PC-3 (cell line): Measurements from ENCODE around the gene MXD1.

Experiments
- EZH2 ChIP-seq: fragments of 300-600 bp; sonication (generic); IDR thresholded peaks from one replicate; pipeline ENCODE4 v1.6.1; 2017; ENCODE audit warnings: antibody characterized with exemption, mild to moderate bottlenecking, low read length; ENCODE audit not compliant: unreplicated experiment
- EZH2phosphoT487 ChIP-seq: fragments of 300-600 bp; sonication (generic); IDR thresholded peaks from 2 replicates; pipeline ENCODE4 v1.6.1; 2018; ENCODE audit warnings: mild to moderate bottlenecking, antibody characterized with exemption, low read length, borderline replicate concordance
- TF ChIP-seq, protein P1 (sequence below): fragments of 300-600 bp; sonication (generic); conservative IDR thresholded peaks from 2 replicates; pipeline ENCODE4 v1.5.1; 2017; ENCODE audit warnings: antibody characterized with exemption, low read depth, mild to moderate bottlenecking, low read length

DNA sequence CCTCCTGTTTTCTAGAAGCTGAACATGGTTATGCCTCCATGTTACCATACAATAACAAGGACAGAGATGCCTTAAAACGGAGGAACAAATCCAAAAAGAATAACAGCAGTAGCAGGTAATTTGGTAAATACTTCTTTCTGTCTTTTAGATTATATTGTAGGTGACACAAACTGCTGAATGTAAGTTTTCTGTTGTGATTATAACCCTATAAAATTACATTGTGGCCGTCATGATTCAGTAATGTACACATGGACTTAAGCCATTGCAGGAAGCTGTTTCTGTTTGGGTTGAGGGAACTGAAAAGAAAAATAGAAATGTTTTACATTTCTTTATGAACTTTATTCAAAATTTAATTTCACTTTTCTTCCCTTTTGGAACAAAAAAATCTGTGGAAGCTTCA, 1.2 kb downstream of the MXD1 start:
- TF ChIP-seq, protein P1, sequence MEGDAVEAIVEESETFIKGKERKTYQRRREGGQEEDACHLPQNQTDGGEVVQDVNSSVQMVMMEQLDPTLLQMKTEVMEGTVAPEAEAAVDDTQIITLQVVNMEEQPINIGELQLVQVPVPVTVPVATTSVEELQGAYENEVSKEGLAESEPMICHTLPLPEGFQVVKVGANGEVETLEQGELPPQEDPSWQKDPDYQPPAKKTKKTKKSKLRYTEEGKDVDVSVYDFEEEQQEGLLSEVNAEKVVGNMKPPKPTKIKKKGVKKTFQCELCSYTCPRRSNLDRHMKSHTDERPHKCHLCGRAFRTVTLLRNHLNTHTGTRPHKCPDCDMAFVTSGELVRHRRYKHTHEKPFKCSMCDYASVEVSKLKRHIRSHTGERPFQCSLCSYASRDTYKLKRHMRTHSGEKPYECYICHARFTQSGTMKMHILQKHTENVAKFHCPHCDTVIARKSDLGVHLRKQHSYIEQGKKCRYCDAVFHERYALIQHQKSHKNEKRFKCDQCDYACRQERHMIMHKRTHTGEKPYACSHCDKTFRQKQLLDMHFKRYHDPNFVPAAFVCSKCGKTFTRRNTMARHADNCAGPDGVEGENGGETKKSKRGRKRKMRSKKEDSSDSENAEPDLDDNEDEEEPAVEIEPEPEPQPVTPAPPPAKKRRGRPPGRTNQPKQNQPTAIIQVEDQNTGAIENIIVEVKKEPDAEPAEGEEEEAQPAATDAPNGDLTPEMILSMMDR, result no peak
- no peak for TF ChIP-seq EZH2phosphoT487
- no peak for TF ChIP-seq EZH2
